Suppressor macrophage treated with lipopolysaccharide for 4 hours (primary cell): ENCODE results near the gene SYT3.

Experiments
- DNase-seq: peaks from one replicate; pipeline ENCODE4 v3.0.0-alpha.2; 2020

Gene SYT3

GRCh38 chr19:50639121-50640112, at the start of gene SYT3:
TSS of gene SYT3 (minus strand) at chr19:50639881. CDS start at chr19:50637411, 2,470 bp downstream.
- peak; percentile 21 for DNase-seq

GRCh38 chr19:50688766-50689165, 49.1 kb upstream of the SYT3 start:
- no peak for DNase-seq

GRCh38 chr19:50686310-50687032, 46.8 kb upstream of the SYT3 start:
- DNase-seq: no peak

- DNase-seq: peak; percentile 80
These were observed 39.8 kb upstream of the SYT3 start for GRCh38 chr19:50679177-50680125.

GRCh38 chr19:50678323-50678722, 38.6 kb upstream of the SYT3 start:
- no peak for DNase-seq

GRCh38 chr19:50677636-50678035, 38.0 kb upstream of the SYT3 start:
- no peak for DNase-seq

- no peak for DNase-seq
These were observed 37.0 kb upstream of the SYT3 start for GRCh38 chr19:50676625-50677197.

GRCh38 chr19:50673118-50673517, 33.4 kb upstream of the SYT3 start:
- no peak for DNase-seq

GRCh38 chr19:50670102-50670380, 30.4 kb upstream of the SYT3 start:
- no peak for DNase-seq

- peak; percentile 52 for DNase-seq
These were observed 29.8 kb upstream of the SYT3 start for GRCh38 chr19:50669302-50670101.

- DNase-seq: no peak
These were observed 29.2 kb upstream of the SYT3 start for GRCh38 chr19:50668879-50669278.

GRCh38 chr19:50668416-50668815, 28.7 kb upstream of the SYT3 start:
- no peak for DNase-seq

- no peak for DNase-seq
These were observed 28.1 kb upstream of the SYT3 start for GRCh38 chr19:50667759-50668231.

GRCh38 chr19:50667177-50667758, 27.6 kb upstream of the SYT3 start:
- no peak for DNase-seq

- DNase-seq: no peak
These were observed 26.9 kb upstream of the SYT3 start for GRCh38 chr19:50666346-50667176.

GRCh38 chr19:50664204-50664603, 24.5 kb upstream of the SYT3 start:
- DNase-seq: no peak

GRCh38 chr19:50663482-50663790, 23.8 kb upstream of the SYT3 start:
- DNase-seq: no peak

GRCh38 chr19:50662651-50663481, 23.2 kb upstream of the SYT3 start:
- no peak for DNase-seq
